Heart right ventricle (tissue), 16 donors: ENCODE results near the gene CD300H. TPM values are rescaled to one million over a fixed set of nuclear protein-coding genes. Genes with fewer than 3 reads are reported as not detected.
"Not testable (repeated sequence)": the region's sequence is repeated elsewhere in the genome, so short reads cannot be mapped to it uniquely, and the experiment has no call there.

Experiments
- ATAC-seq, 8 donors: fragments of 200-7000 bp; cut with Tn5 transposase; one replicate each; pipeline ENCODE4 v1.9.1; 2020; ENCODE audit warnings: mild to moderate bottlenecking in 8 of 8, moderate library complexity in 8 of 8, moderate number of reproducible peaks in 1 of 8
- DNase-seq, 2 donors: peaks; one replicate each; pipeline ENCODE4 v3.0.0-alpha.2; 2020
- H3K27ac ChIP-seq, 10 donors: fragments of 200-600 bp; sonication (generic) in 2 of 10; one replicate each; pipeline versions ENCODE4 v1.5.0 to v1.8.0; 2020 to 2022; ENCODE audit warnings: mild to moderate bottlenecking in 3 of 10
- H3K27me3 ChIP-seq, 7 donors: fragments of 200-600 bp; one replicate each; pipeline ENCODE4 v1.8.0; 2021 to 2022; ENCODE audit warnings: mild to moderate bottlenecking in 2 of 7
- H3K36me3 ChIP-seq, 9 donors: fragments of 200-600 bp; sonication (generic) in 1 of 9; one replicate each; pipeline versions ENCODE4 v1.5.0 to v1.8.0; 2020 to 2022; ENCODE audit warnings: mild to moderate bottlenecking in 2 of 9
- H3K4me1 ChIP-seq, 9 donors: fragments of 200-600 bp; sonication (generic) in 1 of 9; one replicate each; pipeline versions ENCODE4 v1.5.0 to v1.8.0; 2020 to 2022; ENCODE audit warnings: mild to moderate bottlenecking in 4 of 9
- H3K4me3 ChIP-seq, 10 donors: fragments of 200-600 bp; sonication (generic) in 2 of 10; one replicate each; pipeline versions ENCODE4 v1.5.0 to v1.8.0; 2020 to 2022; ENCODE audit warnings: mild to moderate bottlenecking in 7 of 10, moderate library complexity in 2 of 10
- H3K9me3 ChIP-seq, 11 donors: fragments of 200-600 bp in 10 of 11; sonication (generic) in 2 of 11; one replicate each; pipeline versions ENCODE4 v1.5.0 to v1.8.0; 2013 to 2022; ENCODE audit warnings: mild to moderate bottlenecking in 2 of 11, control low read depth in 1 of 11, moderate library complexity in 1 of 11
- WGBS, 2 donors: extraction: QIAGEN DNeasy Blood & Tissue Kit; methylation state at CpG; one replicate each; pipeline ENCODE4 v1.1.7; 2013; ENCODE audit warnings: inconsistent platforms in 1 of 2; 5-methylcytosine and 5-hydroxymethylcytosine counted together
- intact Hi-C, 10 donors: fragments of 100-400 bp; cut with DNase I; formaldehyde crosslinking; loops; one replicate each; pipeline versions ENCODE4 v1.11.1 to v1.14.2; 2022
- polyA plus RNA-seq, 2 donors: library from polyadenylated mRNA; stranded (reverse); fragments of 200-250 nt; gene quantifications; one replicate each; pipeline ENCODE4 v1.2.3, GENCODE V29; 2013
- total RNA-seq, 10 donors: library from RNA; stranded (reverse); fragmentation: NEBNext Ultra II Directional in 3 of 10; extraction: Animal tissue kit (Norgen Biotek cat#: 25700) in 3 of 10; gene quantifications; one replicate each; pipeline versions ENCODE4 v1.2.1 to v1.2.4, GENCODE V29; 2021 to 2023
- TF ChIP-seq, protein P1 (sequence below), 9 donors: fragments of 200-600 bp; sonication (generic) in 2 of 9; IDR thresholded peaks; one replicate each; pipeline versions ENCODE4 v1.5.0 to v1.8.0; 2021 to 2022; ENCODE audit warnings: antibody characterized with exemption in 9 of 9, mild to moderate bottlenecking in 5 of 9, moderate library complexity in 1 of 9
- donor health status: Arrhythmogenic right ventricular cardiomyopathy.
- donor health status: ischemic (EF 13 %, LVEDD 7.1; RV severe dilation, severe dysfunction).
- donor health status: healthy with polysubstance abuse.
- donor health status: DM: no; HTN: yes; CAD: no.
- donor health status: DM: no; HTN: no; CAD: no.
- donor health status: ischemic (EF 25% LVEDD 6.9; RV normal size, moderate dysfunction).
- donor health status: ischemic (EF 25% LVEDD 5.7; RV mildly dilated, moderate dysfunction).
- donor health status: healthy.
- donor health status: DM: yes; HTN: yes; CAD: no.
- donor health status: Ischemic cardiomyopathy.
- donor health status: ischemic (EF 35%, LVEDD 5.7; RV mildly dilated, moderate dysfunction).
- donor health status: nonischemic (EF 11% LVEDD 7.7; RV severe dilation, severe dysfunction).
- donor health status: DM: yes; HTN: yes; CAD: no.
- donor health status: PGD.
- donor health status: ischemic (EF 29% LVEDD 5.4; RV normal size, mild dysfunction).
- donor health status: nonischemic (EF 23%, LVEDD 6.1; RV moderate dilation, normal function).

Gene CD300H
- total and polyA plus RNA-seq, 12 donors, result 0.49 to 0.97 TPM; not detected in 10

DNA sequence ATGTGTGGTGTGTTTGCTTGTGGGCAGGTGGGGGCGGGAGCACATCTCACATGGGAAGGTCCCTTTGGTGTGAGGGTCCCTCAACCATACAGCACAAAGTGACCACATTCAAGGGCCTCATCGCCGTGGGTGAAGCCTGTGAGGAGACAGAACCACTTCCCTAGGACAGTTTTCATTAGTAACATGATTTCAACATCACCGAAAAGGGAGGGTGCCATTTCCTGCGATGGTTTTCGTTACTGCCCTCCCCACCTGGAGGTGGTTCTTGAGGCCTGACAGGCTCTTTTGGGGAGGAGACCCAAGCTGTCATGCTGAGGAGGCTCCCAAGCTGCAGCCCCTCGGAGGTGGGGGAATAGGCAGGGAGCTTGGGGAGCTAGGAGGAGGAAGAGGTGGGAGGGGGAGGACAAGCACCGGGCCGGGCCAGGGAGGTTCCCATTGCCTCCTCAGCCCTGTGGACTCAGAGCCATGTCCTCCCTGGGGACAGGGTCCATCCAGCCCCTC lies 45.6 kb downstream of the CD300H start:
- WGBS, 2 donors, result 71 to 83% methylated on average over 9 of the region's 9 CpGs
- peak in 7 of 8 donors; percentile 32 to 80 (median 54) for ATAC-seq

DNA sequence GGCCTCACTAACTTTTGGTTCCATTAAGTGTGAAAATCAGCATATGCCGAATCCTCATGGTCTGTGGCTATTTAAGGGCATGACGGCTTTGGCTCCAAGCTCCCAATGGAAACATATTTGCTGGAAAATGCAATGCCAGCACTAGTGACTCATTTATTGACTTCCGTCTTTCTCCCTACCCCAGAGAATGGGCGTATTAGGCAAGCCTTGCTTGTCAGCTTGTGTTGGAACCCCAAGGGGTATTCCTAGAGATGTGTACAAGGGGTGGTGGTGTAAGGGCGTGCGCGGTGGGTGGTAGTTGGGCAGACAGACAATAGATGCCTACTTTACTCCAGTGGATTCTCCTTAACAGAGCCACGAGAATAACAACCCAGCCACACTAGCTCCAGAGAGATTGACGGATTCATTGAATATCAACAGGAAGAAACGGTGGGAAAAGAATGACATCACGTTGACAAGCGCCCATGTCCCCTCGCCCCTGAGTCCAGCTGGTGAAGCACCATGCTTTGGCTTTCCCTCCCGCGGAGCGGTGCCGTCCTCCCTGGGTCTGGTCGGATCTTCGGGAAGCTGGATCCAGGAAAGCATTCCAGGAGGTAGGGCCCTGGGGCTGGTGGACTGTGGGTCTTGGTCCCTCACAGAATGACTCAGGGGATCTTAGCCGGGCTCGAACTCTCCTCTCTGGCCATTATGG lies 46.4 kb downstream of the CD300H start:
- Histone ChIP-seq H3K4me1 (peaks cover 0 to 45% (median 0%) of the 10 kb centered on the region in 9 donors), H3K36me3 (no peaks in the 10 kb centered on the region), H3K27me3 (peaks cover 0 to 18% (median 0%) of the 10 kb centered on the region in 7 donors), H3K27ac (peak overlapping the region in 8 of 10 donors; percentile 14 to 95 (median 56)), H3K9me3 (peaks cover 0 to 9% (median 0%) of the 10 kb centered on the region in 11 donors), H3K4me3 (peak overlapping the region in 1 of 10 donors; percentile 3)
- peak in 1 of 2 donors; percentile 20 for DNase-seq
- TF ChIP-seq, protein P1, sequence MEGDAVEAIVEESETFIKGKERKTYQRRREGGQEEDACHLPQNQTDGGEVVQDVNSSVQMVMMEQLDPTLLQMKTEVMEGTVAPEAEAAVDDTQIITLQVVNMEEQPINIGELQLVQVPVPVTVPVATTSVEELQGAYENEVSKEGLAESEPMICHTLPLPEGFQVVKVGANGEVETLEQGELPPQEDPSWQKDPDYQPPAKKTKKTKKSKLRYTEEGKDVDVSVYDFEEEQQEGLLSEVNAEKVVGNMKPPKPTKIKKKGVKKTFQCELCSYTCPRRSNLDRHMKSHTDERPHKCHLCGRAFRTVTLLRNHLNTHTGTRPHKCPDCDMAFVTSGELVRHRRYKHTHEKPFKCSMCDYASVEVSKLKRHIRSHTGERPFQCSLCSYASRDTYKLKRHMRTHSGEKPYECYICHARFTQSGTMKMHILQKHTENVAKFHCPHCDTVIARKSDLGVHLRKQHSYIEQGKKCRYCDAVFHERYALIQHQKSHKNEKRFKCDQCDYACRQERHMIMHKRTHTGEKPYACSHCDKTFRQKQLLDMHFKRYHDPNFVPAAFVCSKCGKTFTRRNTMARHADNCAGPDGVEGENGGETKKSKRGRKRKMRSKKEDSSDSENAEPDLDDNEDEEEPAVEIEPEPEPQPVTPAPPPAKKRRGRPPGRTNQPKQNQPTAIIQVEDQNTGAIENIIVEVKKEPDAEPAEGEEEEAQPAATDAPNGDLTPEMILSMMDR (IDR thresholded peaks at IDR 0.05), result no peak
- ATAC-seq, result peak in 7 of 8 donors; percentile 52 to 79 (median 69)
- intact Hi-C loops, result no loop called here
- WGBS, 2 donors, result 80 to 88% methylated on average over 21 of the region's 21 CpGs

More for the DNA sequence above, 45.6 kb downstream of the CD300H start:
- Histone ChIP-seq H3K4me3 (peak overlapping the region in 1 of 10 donors; percentile 20), H3K27ac (peak overlapping the region in 7 of 10 donors; percentile 16 to 95 (median 56)), H3K9me3 (peaks cover 0 to 9% (median 0%) of the 10 kb centered on the region in 11 donors), H3K36me3 (no peaks in the 10 kb centered on the region), H3K27me3 (peaks cover 0 to 24% (median 0%) of the 10 kb centered on the region in 7 donors), H3K4me1 (peaks cover 0 to 50% (median 0%) of the 10 kb centered on the region in 9 donors)
- TF ChIP-seq, protein P1 (IDR thresholded peaks at IDR 0.05), result no peak
- DNase-seq, result no peak
- intact Hi-C loops, result no loop called here

DNA sequence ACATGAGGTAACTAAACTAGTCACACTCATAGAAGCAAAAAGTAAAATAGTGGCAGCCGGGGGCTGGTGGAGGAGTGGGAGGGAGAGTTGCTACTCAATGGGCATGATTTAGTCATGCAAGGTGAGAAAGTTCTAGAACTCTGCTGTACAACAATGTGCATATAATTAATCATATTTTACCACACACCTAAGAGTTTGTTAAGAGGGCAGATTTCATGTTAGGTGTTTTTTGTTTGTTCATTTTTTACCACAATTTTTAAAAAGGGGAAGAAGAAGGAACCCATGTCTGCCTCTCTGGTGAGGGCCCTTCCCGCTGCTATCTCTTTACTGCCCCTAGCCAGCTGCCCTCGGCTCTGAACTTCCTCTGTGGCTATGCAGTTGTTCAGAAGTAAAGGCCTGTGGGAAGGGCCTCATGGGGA lies 47.3 kb downstream of the CD300H start:
- H3K27me3 ChIP-seq, result peaks cover 0 to 12% (median 0%) of the 10 kb centered on the region in 7 donors
- DNase-seq (peak in 1 of 2 donors; percentile 28), ATAC-seq (peak in 7 of 8 donors; percentile 52 to 81 (median 65))
- peak overlapping the region in 5 of 10 donors; percentile 56 to 95 (median 62) for H3K27ac ChIP-seq
- H3K4me1 ChIP-seq, result peaks cover 0 to 44% (median 0%) of the 10 kb centered on the region in 9 donors
- H3K4me3 ChIP-seq, result no peak overlapping the region
- 68 to 73% methylated on average over 3 of the region's 3 CpGs for whole genome bisulfite sequencing, 2 donors
- no peaks in the 10 kb centered on the region for H3K36me3 ChIP-seq
- TF ChIP-seq, protein P1 (IDR thresholded peaks at IDR 0.05), result no peak
- intact Hi-C loops, result no loop called here
- H3K9me3 ChIP-seq, result peaks cover 0 to 9% (median 0%) of the 10 kb centered on the region in 11 donors

DNA sequence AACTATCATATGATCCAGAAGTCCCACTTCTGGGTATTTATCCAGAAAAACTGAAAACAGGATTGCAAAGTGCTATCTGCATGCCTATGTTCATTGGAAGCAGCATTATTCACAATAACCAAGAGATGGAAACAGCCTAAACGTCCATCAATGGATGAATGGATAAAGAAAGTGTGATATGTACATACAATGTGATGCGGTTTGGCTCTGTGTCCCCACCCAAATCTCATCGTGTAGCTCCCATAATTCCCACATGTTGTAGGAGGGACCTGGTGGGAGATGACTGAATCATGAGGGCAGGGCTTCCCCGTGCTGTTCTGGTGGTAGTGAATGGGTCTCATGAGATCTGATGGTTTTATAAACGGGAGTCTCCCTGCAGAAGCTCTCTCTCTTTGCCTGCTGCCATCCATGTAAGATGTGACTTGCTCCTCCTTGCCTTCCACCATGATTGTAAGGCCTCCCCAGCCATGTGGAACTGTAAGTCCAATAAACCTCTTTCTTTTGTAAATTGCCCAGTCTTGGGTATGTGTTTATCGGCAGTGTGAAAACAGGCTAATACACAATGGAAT lies 48.8 kb downstream of the CD300H start:
- H3K4me1 ChIP-seq, result peaks cover 0 to 32% (median 0%) of the 10 kb centered on the region in 9 donors
- 74 to 78% methylated on average over 6 of the region's 6 CpGs for WGBS, 2 donors
- H3K27ac ChIP-seq, H3K4me3 ChIP-seq, H3K9me3 ChIP-seq, intact Hi-C loops, H3K36me3 ChIP-seq, DNase-seq, ATAC-seq: not testable (repeated sequence)
- peaks cover 0 to 11% (median 0%) of the 10 kb centered on the region in 7 donors for H3K27me3 ChIP-seq
